Activated CD8-positive, alpha-beta memory T cell treated with anti-CD3 and anti-CD28 coated beads for 24 hours (primary cell): Measurements from ENCODE around the gene PTPRJ.

ENCODE experiments used
- DNase-seq: peaks from one replicate; pipeline ENCODE4 v3.0.0-alpha.2; 2020

PTPRJ gene

DNA sequence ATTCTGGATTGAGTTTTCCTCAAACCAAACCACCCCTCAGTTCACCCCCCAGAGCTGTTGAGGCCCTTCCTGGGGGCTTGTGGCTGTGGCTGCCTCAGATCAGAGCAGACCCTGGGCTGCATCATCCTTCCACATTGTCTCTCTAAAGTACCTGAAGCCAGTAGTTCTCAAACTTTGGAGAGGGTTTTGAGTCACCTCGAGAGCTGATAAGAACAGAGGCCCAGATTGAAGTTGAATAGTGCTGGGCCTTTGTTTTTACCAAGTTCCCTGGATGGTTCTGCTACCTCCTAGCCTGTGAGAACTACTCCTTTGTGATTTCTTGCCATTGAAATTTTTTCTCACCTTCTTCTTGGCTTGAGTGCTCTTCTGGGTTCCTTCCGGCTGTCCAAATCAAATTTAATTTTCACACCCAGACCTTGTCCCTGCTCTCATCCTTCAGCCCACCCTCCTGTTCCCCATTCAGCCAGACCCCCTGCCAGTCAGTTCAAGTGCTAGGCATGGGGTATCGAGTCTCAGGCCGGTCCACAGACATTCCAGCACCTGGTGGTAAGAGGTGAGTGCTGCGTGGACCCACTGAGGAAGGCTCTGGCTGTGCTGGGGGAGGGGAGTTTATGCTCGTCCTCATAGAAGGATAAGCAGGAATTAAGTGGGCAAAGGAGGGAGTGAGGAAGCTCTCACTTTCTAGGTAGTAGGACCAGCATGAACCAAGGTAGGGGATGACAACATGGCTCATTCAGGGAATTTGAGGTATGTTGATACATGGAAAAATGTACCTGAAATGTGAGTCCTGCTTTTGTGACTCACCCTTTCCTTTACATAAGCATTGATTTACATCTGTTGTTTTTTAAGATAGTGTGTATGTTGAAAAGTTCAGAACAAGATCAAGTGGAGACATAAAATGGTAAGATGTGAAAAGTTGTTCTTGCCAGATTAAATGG is 116.5 kb downstream of the PTPRJ start:
- no peak for DNase-seq

- DNase-seq: peak; percentile 53
These were observed 117.7 kb downstream of the PTPRJ start for GRCh38 chr11:48098024-48098423.

GRCh38 chr11:48099916-48100446 is 119.6 kb downstream of the PTPRJ start:
- no peak for DNase-seq

DNA sequence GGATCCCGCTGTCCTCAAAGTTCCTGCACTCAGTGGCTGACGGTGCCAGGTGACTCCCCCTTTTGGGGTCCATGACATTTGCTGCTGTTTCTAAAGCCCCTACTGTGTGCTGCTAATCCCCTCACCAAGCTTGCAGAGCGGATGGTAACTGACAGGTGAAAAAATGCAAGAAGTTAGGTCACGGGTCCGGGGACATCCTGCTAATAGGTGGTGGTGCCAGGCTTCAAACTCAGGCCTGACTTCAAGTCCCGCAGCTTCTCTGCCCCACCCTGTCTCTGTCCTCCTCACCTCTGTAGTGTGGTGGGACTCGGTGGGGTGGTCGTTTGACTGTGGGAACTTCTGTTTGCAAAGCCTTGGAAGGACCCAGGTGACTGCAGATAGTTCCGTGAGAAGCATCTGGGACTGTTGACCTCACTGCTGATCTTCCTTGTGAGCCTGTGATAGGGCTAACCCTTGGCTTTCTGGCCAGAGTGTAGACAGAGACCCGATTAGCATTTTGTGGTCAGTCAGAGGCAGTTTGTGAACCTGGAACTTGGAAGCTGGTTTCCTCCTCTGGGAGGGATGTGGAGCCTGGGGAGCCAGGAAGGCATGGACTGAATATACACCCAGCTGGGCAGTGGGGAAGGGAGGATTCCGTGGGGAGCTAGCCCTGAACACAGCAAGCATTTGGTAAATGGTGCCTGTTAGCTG is 120.8 kb downstream of the PTPRJ start:
- DNase-seq: peak; percentile 47

GRCh38 chr11:48101958-48102357 is 121.6 kb downstream of the PTPRJ start:
- peak; percentile 26 for DNase-seq

GRCh38 chr11:48103621-48104567 is 123.5 kb downstream of the PTPRJ start:
- DNase-seq: peak; percentile 50

DNA sequence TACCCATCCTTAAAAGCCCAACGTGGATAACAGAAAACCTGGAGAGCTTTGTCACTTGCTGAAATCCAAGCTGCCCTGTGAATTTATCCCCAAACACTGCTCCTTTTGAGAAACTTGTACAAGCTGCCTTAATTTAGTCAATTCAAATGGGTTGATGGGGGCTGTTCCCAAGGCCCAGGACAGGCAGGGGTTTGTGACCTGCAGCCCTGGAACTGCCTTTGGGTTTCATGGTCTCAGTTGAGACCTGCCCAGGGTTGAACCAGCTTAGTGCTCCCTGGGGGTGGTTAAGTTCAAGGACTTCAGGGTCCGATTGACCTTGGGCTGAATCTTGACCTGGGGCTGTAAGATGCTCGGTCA is 124.2 kb downstream of the PTPRJ start:
- peak; percentile 53 for DNase-seq

GRCh38 chr11:48105096-48105990 is 125.0 kb downstream of the PTPRJ start:
- DNase-seq: peak; percentile 40

- peak; percentile 51 for DNase-seq
These were observed 125.8 kb downstream of the PTPRJ start for GRCh38 chr11:48106166-48106565.

DNA sequence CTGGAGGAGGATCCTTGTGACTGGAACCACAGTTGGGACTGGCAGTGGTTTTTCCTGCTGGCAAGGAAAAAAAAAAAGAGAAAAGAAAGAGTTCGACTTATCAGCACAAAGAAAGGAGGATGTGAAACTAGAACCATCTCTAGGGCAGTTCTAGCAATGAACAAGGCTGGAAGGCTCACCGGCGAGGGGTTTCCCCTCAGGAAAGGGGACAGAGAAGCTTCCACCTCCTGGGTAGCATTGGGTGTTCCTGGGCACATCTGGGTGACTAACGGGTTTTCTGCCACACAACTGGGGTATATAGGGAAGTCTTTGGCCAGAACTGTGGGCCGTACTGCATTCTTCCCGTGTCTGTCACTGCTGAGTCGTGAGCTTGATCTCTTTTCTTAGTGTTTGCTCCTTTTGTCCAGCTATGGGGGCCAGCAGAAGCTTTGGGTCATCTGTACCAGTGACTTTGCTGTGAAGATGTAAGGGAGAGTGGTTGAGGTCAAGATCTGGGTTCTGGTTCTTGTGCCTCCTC is 126.9 kb downstream of the PTPRJ start:
- peak; percentile 58 for DNase-seq

GRCh38 chr11:48108231-48109045 is 128.1 kb downstream of the PTPRJ start:
- DNase-seq: no peak

DNA sequence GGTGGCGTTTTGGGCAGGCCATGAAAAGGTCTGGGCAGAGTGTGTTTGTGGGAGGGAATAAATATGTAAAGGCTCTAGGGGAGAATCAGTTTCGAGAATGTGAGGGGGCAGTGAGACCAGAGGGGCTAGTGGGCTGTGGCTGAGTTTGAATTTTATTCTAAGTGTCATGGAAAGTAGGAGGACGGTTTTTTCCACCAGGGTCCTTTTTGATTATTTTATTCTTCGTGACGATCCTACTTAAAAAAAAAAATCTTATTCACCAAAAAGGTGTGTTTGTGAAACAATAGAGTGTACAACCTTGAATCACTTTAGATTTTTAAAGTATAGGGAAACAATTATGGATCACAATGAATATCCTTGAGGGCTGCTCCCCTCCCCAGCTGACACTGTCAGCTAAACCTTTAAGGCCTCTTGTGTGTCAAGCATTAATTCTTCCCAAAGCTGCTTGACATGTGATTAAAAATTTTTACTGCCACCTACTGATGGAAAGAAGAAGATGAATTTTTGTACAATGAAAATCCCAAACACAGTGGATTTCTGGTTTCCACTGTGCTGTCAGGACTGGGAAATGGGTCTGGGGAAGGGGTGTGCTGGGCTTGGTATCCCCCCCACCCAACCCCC is 128.8 kb downstream of the PTPRJ start:
- no peak for DNase-seq

GRCh38 chr11:48110509-48110766 is 130.1 kb downstream of the PTPRJ start:
- DNase-seq: no peak

- no peak for DNase-seq
These were observed 131.5 kb downstream of the PTPRJ start for GRCh38 chr11:48111891-48112290.

DNA sequence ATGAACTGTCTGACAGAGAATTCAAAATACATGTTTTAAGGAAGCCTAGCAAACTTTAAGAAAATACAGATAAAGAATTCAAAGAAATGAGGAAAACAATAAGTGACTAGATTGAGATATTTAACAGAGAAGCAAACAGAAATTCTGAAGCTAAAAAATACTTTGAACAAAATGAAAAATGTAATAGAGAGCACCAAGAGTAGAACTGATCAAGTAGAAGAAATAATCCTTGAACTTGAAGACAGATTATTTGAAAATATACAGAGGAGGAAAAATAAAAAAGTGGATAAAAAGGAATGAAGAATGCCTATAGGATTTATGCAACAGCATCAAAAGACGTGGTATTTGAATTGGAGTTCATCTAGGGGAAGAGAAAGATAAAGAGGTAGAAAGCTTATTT is 134.4 kb downstream of the PTPRJ start:
- DNase-seq: no peak

DNA sequence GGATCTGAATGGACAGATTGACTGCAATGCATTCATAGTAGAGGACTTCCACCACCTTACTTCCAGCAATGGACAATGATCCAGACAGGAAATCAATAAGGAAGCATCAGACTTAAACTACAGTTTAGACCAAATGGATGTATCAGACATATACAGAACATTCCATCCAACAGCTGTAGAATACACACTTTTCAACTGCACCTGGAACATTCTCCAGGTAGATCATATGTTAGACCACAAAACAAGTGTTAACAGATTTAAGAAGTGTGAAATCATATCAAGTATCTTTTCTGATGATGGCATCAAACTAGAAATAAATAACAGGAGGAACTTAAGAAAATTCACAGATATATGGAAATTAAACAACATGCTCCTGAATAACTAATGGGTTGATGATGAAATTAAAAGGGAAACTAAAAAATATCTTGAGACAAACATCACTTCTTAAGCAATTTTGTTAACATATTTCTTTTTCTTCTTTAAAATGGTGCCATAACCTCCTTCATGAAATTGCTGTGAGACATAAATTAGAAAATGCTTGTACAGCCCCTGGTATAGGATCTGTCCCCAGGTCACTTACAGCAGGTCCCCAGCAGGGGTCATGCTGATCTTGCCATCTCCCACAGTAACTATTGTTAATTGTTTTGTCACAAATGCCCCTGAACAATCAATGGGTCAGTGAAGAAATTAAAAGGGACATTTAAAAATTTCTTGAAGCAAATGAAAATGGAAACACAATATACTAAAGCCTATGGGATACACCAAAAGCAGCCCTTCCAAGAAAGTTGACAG is 136.3 kb downstream of the PTPRJ start:
- no peak for DNase-seq

DNA sequence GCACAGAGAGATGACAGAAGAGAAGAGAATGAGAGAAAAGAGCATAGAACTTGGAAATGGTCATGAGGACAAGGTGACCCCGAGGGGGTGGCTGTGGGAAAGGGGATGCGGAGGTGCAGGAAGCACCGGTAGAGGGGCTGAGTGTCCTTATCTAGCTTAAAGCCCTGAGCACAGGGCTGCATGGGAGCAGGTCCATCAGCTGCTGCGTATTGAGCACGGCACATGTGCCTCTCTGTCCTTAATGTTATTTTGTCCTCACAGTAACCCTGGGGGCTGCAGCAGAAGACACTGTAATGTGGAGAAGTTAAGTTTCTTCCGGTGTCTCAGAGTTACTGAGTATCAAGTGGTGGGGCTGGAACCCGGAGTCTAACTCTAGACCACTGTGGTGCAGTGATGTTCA is 141.9 kb downstream of the PTPRJ start:
- no peak for DNase-seq

DNA sequence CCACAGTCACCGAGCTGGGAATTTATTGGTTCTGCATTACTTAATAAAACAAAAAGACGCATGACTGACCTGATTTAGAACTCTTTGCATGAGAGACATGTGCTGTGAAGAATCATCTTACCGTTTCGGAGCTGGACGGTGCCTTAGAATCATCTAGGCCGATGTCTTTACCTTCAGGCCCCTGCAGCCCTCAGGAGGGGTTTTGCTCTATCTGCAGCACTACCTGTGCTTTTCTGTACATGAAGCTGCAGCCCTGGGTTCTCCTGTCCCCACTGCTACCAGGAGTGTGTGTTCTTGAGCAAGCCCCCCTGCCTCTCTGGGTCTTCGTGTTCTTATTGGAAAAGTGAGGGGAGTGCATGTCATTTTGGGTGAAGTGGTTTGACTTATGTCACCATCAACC is 142.3 kb downstream of the PTPRJ start:
- no peak for DNase-seq

GRCh38 chr11:48123254-48123875 is 143.0 kb downstream of the PTPRJ start:
- no peak for DNase-seq
